Inflammatory macrophage treated with lipopolysaccharide for 4 hours (primary cell): ENCODE results near the gene SLC25A23.

Experiments
- DNase-seq: peaks from one replicate; pipeline ENCODE4 v3.0.0-alpha.2; 2020

The SLC25A23 gene

DNA sequence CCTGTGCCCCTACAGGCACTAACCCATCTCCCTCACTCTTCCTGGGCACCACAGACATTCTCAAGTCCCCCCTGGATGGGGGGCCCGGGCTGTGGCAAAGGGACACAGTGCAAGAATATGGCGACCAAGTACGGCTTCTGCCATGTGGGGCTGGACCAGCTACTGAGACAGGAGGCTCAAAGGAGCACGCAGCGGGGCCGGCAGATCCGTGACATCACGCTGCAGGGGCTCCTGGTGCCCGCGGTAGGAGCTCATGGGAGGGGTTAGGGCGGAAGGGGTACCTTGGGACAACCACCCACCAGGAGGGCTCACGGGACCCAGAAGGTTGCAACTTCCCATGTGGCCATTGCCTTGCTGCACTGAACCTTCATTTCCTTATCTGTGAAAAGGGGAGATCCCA is 63.3 kb downstream of the SLC25A23 start:
- DNase-seq: no peak

DNA sequence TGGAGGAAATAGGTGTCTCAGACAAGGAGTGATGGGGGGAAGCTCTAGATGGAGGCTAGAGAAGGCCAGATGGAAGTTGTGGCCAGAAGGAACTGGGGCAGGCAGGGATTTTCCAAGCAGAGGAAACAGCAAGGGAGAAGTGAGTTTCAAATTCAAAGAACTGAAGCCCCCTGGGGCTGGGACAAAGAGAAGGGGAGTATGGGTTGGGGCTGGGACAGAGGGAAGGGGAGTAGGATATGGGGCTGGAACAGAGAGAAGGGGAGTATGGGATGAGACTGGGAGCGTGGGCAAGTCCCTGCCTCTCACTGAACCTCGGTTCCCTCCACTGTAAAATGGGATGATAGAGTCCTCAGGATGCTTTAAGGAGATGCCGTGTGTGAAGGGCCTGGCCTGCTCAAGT is 64.8 kb downstream of the SLC25A23 start:
- DNase-seq: no peak

DNA sequence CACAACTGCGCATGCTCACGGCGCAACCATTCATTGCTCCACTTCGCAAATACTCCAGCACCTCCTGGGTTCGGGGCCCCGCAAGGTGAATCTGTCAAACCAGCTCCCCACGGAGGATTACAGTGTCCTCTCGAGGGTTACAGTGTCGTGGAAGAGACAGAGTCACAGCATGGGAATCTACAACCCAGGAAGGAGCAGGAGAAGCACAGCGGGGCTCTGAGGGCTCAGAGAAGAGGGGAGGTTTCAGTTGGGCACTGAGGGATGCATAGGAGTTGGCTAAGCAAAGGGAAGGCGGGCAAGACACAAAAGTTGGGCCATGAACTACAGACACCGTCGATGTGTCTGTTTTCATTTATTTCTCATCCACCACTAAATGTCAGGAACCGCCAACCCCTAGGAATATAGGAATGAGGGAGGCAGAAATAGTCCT is 65.6 kb downstream of the SLC25A23 start:
- no peak for DNase-seq

DNA sequence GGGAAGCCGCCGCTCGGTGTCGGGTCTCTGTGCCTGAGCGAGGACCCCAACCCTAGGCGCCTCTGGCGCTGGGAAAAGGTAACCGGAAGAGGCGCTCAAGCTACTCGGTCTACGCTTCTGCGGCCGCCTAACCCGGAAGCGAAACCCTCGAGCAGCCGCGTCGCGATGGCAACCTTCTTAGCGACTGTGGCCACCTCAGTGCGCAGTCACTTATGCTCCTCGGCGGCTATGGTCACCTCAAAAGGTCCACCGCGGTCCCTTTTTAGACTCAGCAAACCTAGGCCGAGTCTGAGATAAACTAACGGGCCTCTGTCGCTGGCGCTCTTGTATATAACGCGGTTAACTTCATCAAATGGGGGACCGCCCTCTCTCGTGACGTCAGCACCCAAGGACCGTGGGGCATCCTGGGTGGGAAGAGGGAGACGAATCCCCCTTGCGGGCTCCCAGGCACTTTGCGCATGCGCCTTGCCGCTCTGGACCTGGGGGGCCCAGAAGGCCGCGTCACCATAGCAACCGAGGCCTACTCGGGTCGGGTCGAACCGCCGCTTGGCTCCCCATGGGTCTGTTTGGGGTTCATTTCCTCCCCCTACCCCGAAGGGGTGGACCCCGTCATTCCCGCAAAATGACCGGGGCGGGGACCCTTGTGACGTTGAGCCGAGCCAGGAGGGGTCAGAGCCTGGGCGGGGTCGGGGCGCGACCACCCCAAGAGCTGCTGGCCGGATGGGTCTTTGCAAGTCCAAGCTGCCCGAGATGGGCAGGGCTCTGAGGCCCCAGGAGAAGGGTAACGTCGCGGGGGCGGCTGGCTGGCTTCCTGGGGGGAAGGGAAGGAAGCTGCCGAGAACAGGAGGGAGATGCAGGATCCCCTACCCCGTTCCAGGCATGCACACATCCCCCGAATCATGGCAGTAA is 66.3 kb downstream of the SLC25A23 start, which contains the start of gene GTF2F1:
GTF2F1 (minus strand) TSS at position 91 of the 909 bp plus-strand sequence. CDS start 169 bp downstream, outside the sequence.
- DNase-seq: peak; percentile 93

DNA sequence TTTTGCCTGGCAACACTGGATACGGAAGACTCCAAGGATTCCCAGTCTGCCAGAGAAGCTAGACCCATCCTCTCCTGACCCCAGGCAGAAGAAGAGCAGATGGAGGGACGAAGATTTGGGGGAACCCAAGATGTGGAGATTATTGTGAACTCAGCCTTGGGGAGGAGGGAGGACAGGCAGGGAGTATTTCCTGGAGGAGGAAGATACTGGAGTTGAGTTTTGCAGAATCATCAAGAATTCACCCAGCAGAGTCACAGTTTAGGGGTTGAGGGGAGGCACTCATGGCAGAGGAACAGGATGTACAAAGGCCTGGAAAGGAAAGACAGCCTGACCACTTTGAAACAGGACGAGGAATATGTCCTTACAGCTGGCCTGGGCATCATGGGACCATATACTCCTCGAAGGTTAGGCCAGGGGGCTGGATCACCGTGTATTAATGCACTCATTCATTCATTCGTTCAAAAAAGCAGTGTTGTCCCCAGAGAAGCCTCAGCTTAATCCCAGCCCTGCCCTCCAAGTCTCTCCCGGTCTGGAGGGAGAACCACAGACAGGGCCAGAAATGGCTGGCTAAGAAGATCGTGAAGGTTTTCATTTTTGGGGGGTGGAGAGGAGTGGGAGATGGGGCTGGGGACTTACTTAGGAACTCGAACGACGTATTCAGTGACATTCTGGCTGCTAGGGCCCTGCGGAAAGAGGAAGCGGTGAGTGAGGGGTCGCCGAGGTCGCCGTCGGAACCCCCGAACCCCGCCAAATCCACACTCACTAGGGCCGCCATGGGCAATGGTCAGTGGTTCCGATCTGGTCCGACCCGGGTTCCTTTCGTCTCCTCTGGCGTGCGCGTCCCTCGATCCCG is 67.1 kb downstream of the SLC25A23 start:
- DNase-seq: peak; percentile 12
